HEK293 (cell line): ENCODE results near the gene CFAP65.

Experiments
- CTCF ChIP-seq: fragments of 450-650 bp; formaldehyde crosslinking; IDR thresholded peaks from 2 replicates; pipeline ENCODE4 v1.5.1; 2016; ENCODE audit warnings: missing biosample characterization, missing genetic modification characterization
- KLF1 ChIP-seq: fragments of 450-650 bp; formaldehyde crosslinking; IDR thresholded peaks from 2 replicates; pipeline ENCODE4 v1.5.1; 2016; ENCODE audit warnings: missing biosample characterization, missing genetic modification characterization
- KLF10 ChIP-seq: fragments of 450-650 bp; IDR thresholded peaks from 2 replicates; pipeline ENCODE4 v1.5.1; 2018; ENCODE audit warnings: missing biosample characterization, mild to moderate bottlenecking, missing genetic modification characterization
- MYNN ChIP-seq: fragments of 450-650 bp; formaldehyde crosslinking; IDR thresholded peaks from 2 replicates; pipeline ENCODE4 v1.5.1; 2016; ENCODE audit warnings: missing biosample characterization, missing genetic modification characterization, borderline replicate concordance
- MZF1 ChIP-seq: fragments of 450-650 bp; formaldehyde crosslinking; IDR thresholded peaks from 2 replicates; pipeline ENCODE4 v1.5.1; 2017; ENCODE audit warnings: missing biosample characterization, missing genetic modification characterization, borderline replicate concordance
- ZBTB11 ChIP-seq: fragments of 450-650 bp; formaldehyde crosslinking; conservative IDR thresholded peaks from 2 replicates; pipeline ENCODE4 v1.5.1; 2016; ENCODE audit warnings: low read depth, missing biosample characterization, missing genetic modification characterization
- ZBTB17 ChIP-seq: fragments of 450-650 bp; formaldehyde crosslinking; IDR thresholded peaks from 2 replicates; pipeline ENCODE4 v1.5.1; 2016; ENCODE audit warnings: missing biosample characterization, missing genetic modification characterization
- ZNF133 ChIP-seq: fragments of 450-650 bp; formaldehyde crosslinking; IDR thresholded peaks from 2 replicates; pipeline ENCODE4 v1.5.1; 2016; ENCODE audit warnings: missing biosample characterization, missing genetic modification characterization
- ZNF239 ChIP-seq: fragments of 450-650 bp; formaldehyde crosslinking; IDR thresholded peaks from 2 replicates; pipeline ENCODE4 v1.5.1; 2016; ENCODE audit warnings: missing biosample characterization, missing genetic modification characterization
- ZNF398 ChIP-seq: fragments of 450-650 bp; formaldehyde crosslinking; IDR thresholded peaks from 2 replicates; pipeline ENCODE4 v1.5.1; 2017; ENCODE audit warnings: missing biosample characterization, missing genetic modification characterization
- ZNF518A ChIP-seq: fragments of 450-650 bp; formaldehyde crosslinking; conservative IDR thresholded peaks from 2 replicates; pipeline ENCODE4 v1.5.1; 2016; ENCODE audit warnings: low read depth, missing biosample characterization, missing genetic modification characterization
- ZNF555 ChIP-seq: fragments of 450-650 bp; formaldehyde crosslinking; conservative IDR thresholded peaks from 2 replicates; pipeline ENCODE4 v1.5.1; 2017; ENCODE audit warnings: missing biosample characterization, mild to moderate bottlenecking, missing genetic modification characterization, inconsistent platforms
- ZNF623 ChIP-seq: fragments of 450-650 bp; formaldehyde crosslinking; IDR thresholded peaks from 2 replicates; pipeline ENCODE4 v1.5.1; 2016; ENCODE audit warnings: missing biosample characterization, missing genetic modification characterization
- ZSCAN5A ChIP-seq: fragments of 450-650 bp; formaldehyde crosslinking; IDR thresholded peaks from 2 replicates; pipeline ENCODE4 v1.5.1; 2016; ENCODE audit warnings: missing biosample characterization, missing genetic modification characterization

- no peak for TF ChIP-seq MZF1
- TF ChIP-seq CTCF = peak; percentile 93
- no peak for TF ChIP-seq ZNF398 (tag by site-specific recombination)
- TF ChIP-seq ZNF555 (tag by site-specific recombination) = no peak
- no peak for TF ChIP-seq ZNF239
- TF ChIP-seq ZNF518A (tag by site-specific recombination) = no peak
- no peak for TF ChIP-seq ZBTB17
- TF ChIP-seq MYNN (tag by site-specific recombination) = no peak
- TF ChIP-seq KLF1 = no peak
- TF ChIP-seq ZNF133 (tag by site-specific recombination) = no peak
- TF ChIP-seq ZBTB11 (tag by site-specific recombination) = no peak
- no peak for TF ChIP-seq ZNF623 (tag by site-specific recombination)
- no peak for TF ChIP-seq ZSCAN5A (tag by site-specific recombination)
- peak; percentile 55; the same call in 1 of the 2 replicates for TF ChIP-seq KLF10 (tag by site-specific recombination)
Measured at GRCh38 chr2:219057709-219058540, 16.6 kb upstream of the CFAP65 start.
